ENCODE measurements around the gene CBLIF.

CBLIF gene

GRCh38 chr11:59794417-59794816 lies 50.9 kb downstream of the CBLIF start:
- Histone ChIP-seq H3K79me2 (ENCODE audit: control insufficient read depth, low read length) (no peaks in the 10 kb centered on the region), H3F3A (ENCODE audit: control insufficient read depth, insufficient read depth) (no peaks in the 10 kb centered on the region), H3K27me3 (ENCODE audit: control insufficient read depth, low read length) (no peaks in the 10 kb centered on the region), H3K4me2 (ENCODE audit: low read length) (no peak overlapping the region), H3K36me3 (ENCODE audit: control insufficient read depth, low read length) (no peaks in the 10 kb centered on the region), H3K27ac (ENCODE audit: low read depth, low read length) (no peak overlapping the region), H3K4me1 (ENCODE audit: control insufficient read depth, low read length) (no peaks in the 10 kb centered on the region), H4K20me1 (ENCODE audit: control insufficient read depth, insufficient read depth, low read depth, low read length) (no peaks in the 10 kb centered on the region), H3K9me2 (replicated peaks; ENCODE audit: control insufficient read depth, low read length) (no peaks in the 10 kb centered on the region), H3K9me3 (ENCODE audit: control insufficient read depth, insufficient read depth, low read length) (no peaks in the 10 kb centered on the region), H3K4me3 (ENCODE audit: low read length) (no peak overlapping the region)
- TF ChIP-seq, protein P1, sequence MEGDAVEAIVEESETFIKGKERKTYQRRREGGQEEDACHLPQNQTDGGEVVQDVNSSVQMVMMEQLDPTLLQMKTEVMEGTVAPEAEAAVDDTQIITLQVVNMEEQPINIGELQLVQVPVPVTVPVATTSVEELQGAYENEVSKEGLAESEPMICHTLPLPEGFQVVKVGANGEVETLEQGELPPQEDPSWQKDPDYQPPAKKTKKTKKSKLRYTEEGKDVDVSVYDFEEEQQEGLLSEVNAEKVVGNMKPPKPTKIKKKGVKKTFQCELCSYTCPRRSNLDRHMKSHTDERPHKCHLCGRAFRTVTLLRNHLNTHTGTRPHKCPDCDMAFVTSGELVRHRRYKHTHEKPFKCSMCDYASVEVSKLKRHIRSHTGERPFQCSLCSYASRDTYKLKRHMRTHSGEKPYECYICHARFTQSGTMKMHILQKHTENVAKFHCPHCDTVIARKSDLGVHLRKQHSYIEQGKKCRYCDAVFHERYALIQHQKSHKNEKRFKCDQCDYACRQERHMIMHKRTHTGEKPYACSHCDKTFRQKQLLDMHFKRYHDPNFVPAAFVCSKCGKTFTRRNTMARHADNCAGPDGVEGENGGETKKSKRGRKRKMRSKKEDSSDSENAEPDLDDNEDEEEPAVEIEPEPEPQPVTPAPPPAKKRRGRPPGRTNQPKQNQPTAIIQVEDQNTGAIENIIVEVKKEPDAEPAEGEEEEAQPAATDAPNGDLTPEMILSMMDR (IDR thresholded peaks at IDR 0.05; ENCODE audit: low read depth, low read length, poor library complexity, severe bottlenecking), result no peak
- TF ChIP-seq EZH2phosphoT487 (IDR thresholded peaks at IDR 0.05; ENCODE audit: borderline replicate concordance, low read length), result no peak

GRCh38 chr11:59792507-59792906 lies 52.8 kb downstream of the CBLIF start:
- no peaks in the 10 kb centered on the region for H3K9me2 ChIP-seq (replicated peaks; ENCODE audit: control insufficient read depth, low read length)

DNA sequence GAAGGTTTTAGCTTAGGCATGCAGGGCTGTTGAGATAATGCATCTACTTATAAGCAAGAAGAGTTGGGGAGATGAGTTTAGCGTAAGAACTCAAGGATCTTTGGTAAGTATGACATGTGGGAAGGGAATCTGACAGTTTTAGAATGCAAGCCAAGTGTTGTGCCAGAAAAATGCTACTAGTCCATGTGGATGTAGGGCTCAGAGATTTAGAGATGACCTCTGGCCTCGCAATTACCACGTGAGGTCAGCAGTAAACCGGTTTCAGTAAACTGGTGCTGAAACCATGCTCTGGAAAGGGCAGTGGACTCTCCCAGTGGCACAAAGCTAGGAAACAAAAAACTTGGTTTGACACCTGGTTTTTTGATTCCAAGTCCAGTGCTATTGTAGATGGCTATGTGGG lies 53.7 kb downstream of the CBLIF start:
- H4K20me1 ChIP-seq (ENCODE audit: control insufficient read depth, insufficient read depth, low read depth, low read length), result no peaks in the 10 kb centered on the region
- no peaks in the 10 kb centered on the region for H3K9me2 ChIP-seq (replicated peaks; ENCODE audit: control insufficient read depth, low read length)
- H3K9me3 ChIP-seq (ENCODE audit: control insufficient read depth, insufficient read depth, low read length), result no peaks in the 10 kb centered on the region
- H3F3A ChIP-seq (ENCODE audit: control insufficient read depth, insufficient read depth), result no peaks in the 10 kb centered on the region
- no peaks in the 10 kb centered on the region for H3K36me3 ChIP-seq (ENCODE audit: control insufficient read depth, low read length)
- TF ChIP-seq EZH2phosphoT487 (IDR thresholded peaks at IDR 0.05; ENCODE audit: borderline replicate concordance, low read length), result no peak
- TF ChIP-seq, protein P1 (IDR thresholded peaks at IDR 0.05; ENCODE audit: low read depth, low read length, poor library complexity, severe bottlenecking), result no peak
- H3K4me2 ChIP-seq (ENCODE audit: low read length), result no peak overlapping the region
- H3K4me1 ChIP-seq (ENCODE audit: control insufficient read depth, low read length), result no peaks in the 10 kb centered on the region
- no peak overlapping the region for H3K4me3 ChIP-seq (ENCODE audit: low read length)
- H3K27ac ChIP-seq (ENCODE audit: low read depth, low read length), result no peak overlapping the region
- H3K79me2 ChIP-seq (ENCODE audit: control insufficient read depth, low read length), result no peaks in the 10 kb centered on the region
- no peaks in the 10 kb centered on the region for H3K27me3 ChIP-seq (ENCODE audit: control insufficient read depth, low read length)

More at GRCh38 chr11:59792507-59792906, 52.8 kb downstream of the CBLIF start:
- Histone ChIP-seq H3K36me3 (ENCODE audit: control insufficient read depth, low read length) (no peaks in the 10 kb centered on the region), H4K20me1 (ENCODE audit: control insufficient read depth, insufficient read depth, low read depth, low read length) (no peaks in the 10 kb centered on the region), H3K27me3 (ENCODE audit: control insufficient read depth, low read length) (no peaks in the 10 kb centered on the region), H3K4me2 (ENCODE audit: low read length) (no peak overlapping the region), H3K79me2 (ENCODE audit: control insufficient read depth, low read length) (no peaks in the 10 kb centered on the region), H3K9me3 (ENCODE audit: control insufficient read depth, insufficient read depth, low read length) (no peaks in the 10 kb centered on the region), H3K4me1 (ENCODE audit: control insufficient read depth, low read length) (no peaks in the 10 kb centered on the region), H3K4me3 (ENCODE audit: low read length) (no peak overlapping the region), H3K27ac (ENCODE audit: low read depth, low read length) (no peak overlapping the region), H3F3A (ENCODE audit: control insufficient read depth, insufficient read depth) (no peaks in the 10 kb centered on the region)
- TF ChIP-seq EZH2phosphoT487 (IDR thresholded peaks at IDR 0.05; ENCODE audit: borderline replicate concordance, low read length), result no peak
- TF ChIP-seq, protein P1 (IDR thresholded peaks at IDR 0.05; ENCODE audit: low read depth, low read length, poor library complexity, severe bottlenecking), result no peak

DNA sequence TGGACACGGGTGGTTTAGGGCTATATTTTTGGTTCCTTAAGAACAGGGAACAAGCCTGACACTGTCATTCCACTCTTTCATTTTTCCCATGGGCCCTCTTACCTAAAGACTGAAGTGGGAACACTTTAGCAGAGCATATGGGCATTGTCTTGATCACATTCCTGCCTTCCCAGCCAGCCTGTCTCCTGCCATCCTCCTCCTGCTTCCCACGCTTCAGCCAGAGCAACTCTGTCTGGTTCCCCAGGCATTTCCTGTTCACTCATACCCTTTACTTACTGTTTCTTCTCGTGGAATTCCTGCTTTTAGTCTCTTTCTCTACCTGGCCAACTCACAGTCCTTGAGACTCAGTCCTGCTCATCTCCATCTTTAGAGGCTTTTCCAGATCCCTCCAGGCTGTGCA lies 57.5 kb downstream of the CBLIF start:
- Histone ChIP-seq H3F3A (ENCODE audit: control insufficient read depth, insufficient read depth) (no peaks in the 10 kb centered on the region), H3K4me3 (ENCODE audit: low read length) (no peak overlapping the region), H3K4me2 (ENCODE audit: low read length) (no peak overlapping the region), H3K27ac (ENCODE audit: low read depth, low read length) (no peak overlapping the region), H4K20me1 (ENCODE audit: control insufficient read depth, insufficient read depth, low read depth, low read length) (no peaks in the 10 kb centered on the region), H3K9me3 (ENCODE audit: control insufficient read depth, insufficient read depth, low read length) (no peaks in the 10 kb centered on the region), H3K36me3 (ENCODE audit: control insufficient read depth, low read length) (no peaks in the 10 kb centered on the region), H3K4me1 (ENCODE audit: control insufficient read depth, low read length) (no peaks in the 10 kb centered on the region), H3K9me2 (replicated peaks; ENCODE audit: control insufficient read depth, low read length) (no peaks in the 10 kb centered on the region), H3K79me2 (ENCODE audit: control insufficient read depth, low read length) (no peaks in the 10 kb centered on the region), H3K27me3 (ENCODE audit: control insufficient read depth, low read length) (no peaks in the 10 kb centered on the region)
- TF ChIP-seq, protein P1 (IDR thresholded peaks at IDR 0.05; ENCODE audit: low read depth, low read length, poor library complexity, severe bottlenecking), result no peak
- no peak for TF ChIP-seq EZH2phosphoT487 (IDR thresholded peaks at IDR 0.05; ENCODE audit: borderline replicate concordance, low read length)
